Measurements from ENCODE around the gene MAGEA4.
"Not testable (repeated sequence)": the region's sequence is repeated elsewhere in the genome, so short reads cannot be mapped to it uniquely, and the experiment has no call there.

MAGEA4 gene

GRCh38 chrX:151912221-151912620, 468 bp upstream of the MAGEA4 start (continued):
- TF ChIP-seq, protein P1, sequence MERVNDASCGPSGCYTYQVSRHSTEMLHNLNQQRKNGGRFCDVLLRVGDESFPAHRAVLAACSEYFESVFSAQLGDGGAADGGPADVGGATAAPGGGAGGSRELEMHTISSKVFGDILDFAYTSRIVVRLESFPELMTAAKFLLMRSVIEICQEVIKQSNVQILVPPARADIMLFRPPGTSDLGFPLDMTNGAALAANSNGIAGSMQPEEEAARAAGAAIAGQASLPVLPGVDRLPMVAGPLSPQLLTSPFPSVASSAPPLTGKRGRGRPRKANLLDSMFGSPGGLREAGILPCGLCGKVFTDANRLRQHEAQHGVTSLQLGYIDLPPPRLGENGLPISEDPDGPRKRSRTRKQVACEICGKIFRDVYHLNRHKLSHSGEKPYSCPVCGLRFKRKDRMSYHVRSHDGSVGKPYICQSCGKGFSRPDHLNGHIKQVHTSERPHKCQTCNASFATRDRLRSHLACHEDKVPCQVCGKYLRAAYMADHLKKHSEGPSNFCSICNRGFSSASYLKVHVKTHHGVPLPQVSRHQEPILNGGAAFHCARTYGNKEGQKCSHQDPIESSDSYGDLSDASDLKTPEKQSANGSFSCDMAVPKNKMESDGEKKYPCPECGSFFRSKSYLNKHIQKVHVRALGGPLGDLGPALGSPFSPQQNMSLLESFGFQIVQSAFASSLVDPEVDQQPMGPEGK (tag by site-specific recombination; IDR thresholded peaks at IDR 0.05): no peak
- TF ChIP-seq KLF16 (tag by site-specific recombination; IDR thresholded peaks at IDR 0.05) (no peak), ZNF16 (tag by site-specific recombination; IDR thresholded peaks at IDR 0.05; ENCODE audit: low read depth) (no peak), ZNF670 (tag by site-specific recombination; IDR thresholded peaks at IDR 0.05; ENCODE audit: low read depth) (no peak), ZNF112 (tag by site-specific recombination; IDR thresholded peaks at IDR 0.05) (no peak), ZSCAN30 (tag by site-specific recombination; IDR thresholded peaks at IDR 0.05) (no peak), ZNF654 (tag by site-specific recombination; IDR thresholded peaks at IDR 0.05; ENCODE audit: low read depth) (no peak), ZBTB6 (tag by site-specific recombination; IDR thresholded peaks at IDR 0.05) (no peak), ZNF558 (tag by site-specific recombination; IDR thresholded peaks at IDR 0.05) (no peak)
- TF ChIP-seq, protein P2, sequence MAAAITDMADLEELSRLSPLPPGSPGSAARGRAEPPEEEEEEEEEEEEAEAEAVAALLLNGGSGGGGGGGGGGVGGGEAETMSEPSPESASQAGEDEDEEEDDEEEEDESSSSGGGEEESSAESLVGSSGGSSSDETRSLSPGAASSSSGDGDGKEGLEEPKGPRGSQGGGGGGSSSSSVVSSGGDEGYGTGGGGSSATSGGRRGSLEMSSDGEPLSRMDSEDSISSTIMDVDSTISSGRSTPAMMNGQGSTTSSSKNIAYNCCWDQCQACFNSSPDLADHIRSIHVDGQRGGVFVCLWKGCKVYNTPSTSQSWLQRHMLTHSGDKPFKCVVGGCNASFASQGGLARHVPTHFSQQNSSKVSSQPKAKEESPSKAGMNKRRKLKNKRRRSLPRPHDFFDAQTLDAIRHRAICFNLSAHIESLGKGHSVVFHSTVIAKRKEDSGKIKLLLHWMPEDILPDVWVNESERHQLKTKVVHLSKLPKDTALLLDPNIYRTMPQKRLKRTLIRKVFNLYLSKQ (tag by site-specific recombination; IDR thresholded peaks at IDR 0.05; ENCODE audit: borderline replicate concordance): no peak

GRCh38 chrX:151918736-151919135, 6.0 kb downstream of the MAGEA4 start:
- CTCF ChIA-PET; POLR2A ChIA-PET; H3K4me1 ChIP-seq (ENCODE audit: control insufficient read depth, insufficient read depth, low read length); H3K4me3 ChIP-seq (ENCODE audit: low read depth, low read length); H3K27ac ChIP-seq (ENCODE audit: extremely low read depth, low read depth, low read length); H3K36me3 ChIP-seq (ENCODE audit: control insufficient read depth in 2 of 2, insufficient read depth in 1 of 2, low read length in 2 of 2); H3K9me3 ChIP-seq (ENCODE audit: control insufficient read depth, insufficient read depth, low read depth, low read length): not testable (repeated sequence)

GRCh38 chrX:151919610-151920009, 6.9 kb downstream of the MAGEA4 start:
- ChIA-PET CTCF (no interaction called here), POLR2A (no interaction called here)
- Histone ChIP-seq H3K4me1 (ENCODE audit: control insufficient read depth, insufficient read depth, low read length) (no peaks in the 10 kb centered on the region), H3K27ac (ENCODE audit: extremely low read depth, low read depth, low read length) (no peak overlapping the region), H3K9me3 (ENCODE audit: control insufficient read depth, insufficient read depth, low read depth, low read length) (no peaks in the 10 kb centered on the region), H3K36me3 (ENCODE audit: control insufficient read depth in 2 of 2, insufficient read depth in 1 of 2, low read length in 2 of 2) (no peaks in the 10 kb centered on the region), H3K4me3 (ENCODE audit: low read depth, low read length) (no peak overlapping the region)
- TF ChIP-seq ZNF596 (tag by site-specific recombination; IDR thresholded peaks at IDR 0.05): no peak
- TF ChIP-seq ZNF670 (tag by site-specific recombination; IDR thresholded peaks at IDR 0.05; ENCODE audit: low read depth): no peak
- TF ChIP-seq ZNF335 (tag by site-specific recombination; conservative IDR thresholded peaks at IDR 0.05): no peak
- no peak for TF ChIP-seq BCL11B (tag by site-specific recombination; IDR thresholded peaks at IDR 0.05; ENCODE audit: low read depth)
- no peak for TF ChIP-seq ZNF404 (tag by site-specific recombination; IDR thresholded peaks at IDR 0.05)
- TF ChIP-seq, protein P3, sequence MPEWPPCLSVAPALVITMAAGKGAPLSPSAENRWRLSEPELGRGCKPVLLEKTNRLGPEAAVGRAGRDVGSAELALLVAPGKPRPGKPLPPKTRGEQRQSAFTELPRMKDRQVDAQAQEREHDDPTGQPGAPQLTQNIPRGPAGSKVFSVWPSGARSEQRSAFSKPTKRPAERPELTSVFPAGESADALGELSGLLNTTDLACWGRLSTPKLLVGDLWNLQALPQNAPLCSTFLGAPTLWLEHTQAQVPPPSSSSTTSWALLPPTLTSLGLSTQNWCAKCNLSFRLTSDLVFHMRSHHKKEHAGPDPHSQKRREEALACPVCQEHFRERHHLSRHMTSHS (tag by site-specific recombination; IDR thresholded peaks at IDR 0.05): no peak
- no peak for TF ChIP-seq ZNF23 (tag by site-specific recombination; IDR thresholded peaks at IDR 0.05; ENCODE audit: borderline replicate concordance)
- no peak for TF ChIP-seq INSM2 (tag by site-specific recombination; IDR thresholded peaks at IDR 0.05)
- TF ChIP-seq KLF8 (tag by site-specific recombination; IDR thresholded peaks at IDR 0.05): no peak
